ENCODE results near the gene NHEJ1.

Gene NHEJ1

GRCh38 chr2:219089330-219089729, 71.3 kb downstream of the NHEJ1 start:
- TF ChIP-seq CTCF (IDR thresholded peaks at IDR 0.05), result no peak

- no peak for TF ChIP-seq CTCF (IDR thresholded peaks at IDR 0.05)
Measured at GRCh38 chr2:219087848-219088247, 72.8 kb downstream of the NHEJ1 start.

- TF ChIP-seq CTCF (IDR thresholded peaks at IDR 0.05), result no peak
Measured at GRCh38 chr2:219087361-219087760, 73.3 kb downstream of the NHEJ1 start.

GRCh38 chr2:219086196-219086595, 74.4 kb downstream of the NHEJ1 start:
- TF ChIP-seq CTCF (IDR thresholded peaks at IDR 0.05), result no peak

GRCh38 chr2:219084791-219085190, 75.8 kb downstream of the NHEJ1 start:
- TF ChIP-seq CTCF (IDR thresholded peaks at IDR 0.05), result no peak

GRCh38 chr2:219082332-219082958, 78.2 kb downstream of the NHEJ1 start:
- no peak for TF ChIP-seq CTCF (IDR thresholded peaks at IDR 0.05)

- no peak for TF ChIP-seq CTCF (IDR thresholded peaks at IDR 0.05)
Measured at GRCh38 chr2:219081701-219082331, 78.8 kb downstream of the NHEJ1 start.

All from LNCAP (cell line).